ENCODE data around the gene ANKRD40CL. TPM values are rescaled to one million over a fixed set of nuclear protein-coding genes. Genes with fewer than 3 reads are reported as not detected.
A peak's percentile ranks its signal among the peaks of the same experiment; 100 is the strongest.

ANKRD40CL gene
- total RNA-seq, 1 donor from 2014 or later: not detected

DNA sequence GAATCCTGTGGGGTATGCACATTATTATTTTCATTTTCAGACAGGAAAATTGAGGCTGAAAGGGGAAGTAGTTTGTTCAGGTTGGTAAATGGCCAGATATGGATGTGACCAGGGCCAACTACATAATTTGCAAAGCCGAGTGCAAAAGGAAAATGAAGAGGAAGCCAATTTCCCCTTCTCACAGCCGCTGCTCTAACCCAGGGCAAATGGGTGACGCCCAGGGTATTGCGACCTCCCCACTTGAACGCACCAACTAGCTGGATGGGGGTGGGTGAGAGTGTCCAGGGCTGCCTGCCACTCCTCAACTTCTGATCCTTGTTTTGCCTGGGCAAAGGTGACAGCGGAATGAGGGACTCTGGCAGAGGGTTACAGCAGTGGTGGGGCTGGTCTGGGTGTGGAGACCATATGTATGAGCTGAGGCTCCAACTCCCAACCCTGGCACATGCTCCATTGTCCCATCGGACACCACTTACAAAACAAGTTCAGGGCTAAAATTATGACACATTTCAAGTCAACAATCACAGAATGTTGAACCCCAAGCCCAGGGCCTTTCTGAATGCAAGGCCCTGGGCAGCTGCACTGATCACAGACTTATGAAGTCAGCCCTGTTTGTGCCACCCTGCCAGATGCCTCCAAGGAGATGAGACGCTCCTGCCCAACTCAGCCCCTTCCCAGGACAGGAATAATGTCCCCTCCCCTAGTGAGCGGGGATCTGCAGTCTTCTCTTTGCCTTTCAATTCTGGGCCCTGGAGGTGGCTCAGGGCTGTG lies 1.7 kb downstream of the ANKRD40CL start:
- Mint-ChIP-seq H3K36me3 (ENCODE audit: low read depth) (no peaks in the 10 kb centered on the region), H3K27ac (no peak overlapping the region), H3K4me1 (ENCODE audit: low read depth) (peaks cover 4% of the 10 kb centered on the region), H3K4me3 (ENCODE audit: low read depth) (no peak overlapping the region), H3K27me3 (ENCODE audit: low read depth) (peaks cover 33% of the 10 kb centered on the region), H3K9me3 (no peaks in the 10 kb centered on the region)
- DNase-seq (ENCODE audit: low spot score): no peak
- intact Hi-C loops (cut with micrococcal nuclease): no loop called here

DNA sequence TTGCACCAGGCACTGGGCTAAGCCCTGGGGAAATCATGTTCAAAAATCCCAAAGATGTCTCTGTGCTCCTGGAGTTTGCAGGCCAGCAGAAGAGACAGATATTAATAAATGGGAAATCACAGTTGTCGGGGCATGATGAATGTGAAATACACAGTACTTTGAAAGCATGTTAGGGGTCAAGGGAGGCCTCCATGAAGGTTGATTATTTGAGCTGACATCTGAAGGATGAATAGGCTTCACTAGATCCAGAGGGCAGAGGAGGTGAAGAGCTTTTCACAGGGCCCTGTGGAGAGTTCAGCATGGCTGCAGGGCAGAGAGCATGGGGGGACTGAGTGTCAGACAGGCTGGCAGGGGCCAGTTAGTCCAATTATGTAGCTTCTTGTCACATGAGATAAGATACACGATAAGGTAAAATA lies 2.6 kb downstream of the ANKRD40CL start:
- Mint-ChIP-seq H3K9me3 (no peaks in the 10 kb centered on the region), H3K27me3 (ENCODE audit: low read depth) (peaks cover 26% of the 10 kb centered on the region), H3K36me3 (ENCODE audit: low read depth) (no peaks in the 10 kb centered on the region), H3K27ac (no peak overlapping the region), H3K4me1 (ENCODE audit: low read depth) (peaks cover 4% of the 10 kb centered on the region), H3K4me3 (ENCODE audit: low read depth) (no peak overlapping the region)
- no peak for DNase-seq (ENCODE audit: low spot score)
- intact Hi-C loops (cut with micrococcal nuclease): no loop called here

DNA sequence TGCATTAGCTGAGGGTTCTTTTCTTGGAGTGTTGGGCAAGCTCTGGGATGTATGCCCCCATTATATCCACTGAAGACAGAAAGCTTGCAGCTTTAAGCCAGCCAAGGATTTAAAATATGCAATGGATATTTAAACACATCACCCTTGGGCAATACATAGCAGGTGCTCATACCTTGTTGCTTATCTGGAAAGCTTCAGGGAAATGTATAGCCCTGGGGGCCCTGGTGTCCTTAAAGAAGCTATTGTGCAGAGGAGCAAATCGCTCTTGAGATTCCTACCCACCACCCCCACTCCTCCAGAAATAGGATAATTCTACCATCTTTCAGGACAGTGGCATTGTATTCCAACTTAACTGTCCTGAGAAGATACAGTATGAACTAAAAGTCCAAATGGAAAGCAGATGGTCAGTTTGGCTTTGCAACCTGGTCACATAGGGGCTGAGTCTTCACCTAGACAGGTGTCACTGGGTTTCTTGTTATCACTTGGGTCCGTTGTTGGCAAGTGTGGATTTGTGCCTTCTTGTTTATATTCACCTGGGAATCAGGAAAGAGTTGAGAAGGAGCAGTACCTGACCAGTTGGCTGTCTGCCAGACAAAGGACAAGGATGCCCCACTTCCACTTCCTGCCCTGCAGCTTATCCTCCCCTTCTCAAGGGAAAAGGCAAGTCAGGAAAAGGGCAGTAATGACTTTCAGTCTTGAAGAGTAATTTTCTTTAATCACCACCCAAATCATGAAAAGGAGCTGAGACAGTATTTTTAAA lies 3.4 kb downstream of the ANKRD40CL start:
- Mint-ChIP-seq H3K4me3 (ENCODE audit: low read depth) (no peak overlapping the region), H3K27me3 (ENCODE audit: low read depth) (peaks cover 26% of the 10 kb centered on the region), H3K4me1 (ENCODE audit: low read depth) (peaks cover 4% of the 10 kb centered on the region), H3K9me3 (no peaks in the 10 kb centered on the region), H3K27ac (no peak overlapping the region), H3K36me3 (ENCODE audit: low read depth) (no peaks in the 10 kb centered on the region)
- intact Hi-C loops (cut with micrococcal nuclease): no loop called here
- no peak for DNase-seq (ENCODE audit: low spot score)

DNA sequence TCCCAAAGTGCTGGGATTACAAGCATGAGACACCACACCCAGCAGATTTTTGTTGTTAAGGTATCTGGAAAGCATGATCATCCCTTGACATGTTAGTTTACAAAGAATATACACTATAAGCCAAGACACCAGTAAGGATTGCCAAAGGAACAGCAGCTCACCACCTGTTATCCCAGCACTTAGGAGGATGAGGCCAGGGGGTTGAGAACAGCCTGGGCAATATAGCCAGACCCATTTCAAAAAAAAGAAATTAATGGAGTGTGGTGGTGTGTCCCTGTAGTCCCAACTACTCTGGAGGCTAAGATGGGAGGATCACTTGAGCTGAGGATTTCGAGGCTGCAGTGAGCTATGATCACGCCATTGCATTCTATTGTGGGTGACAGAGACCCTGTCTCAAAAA lies 5.1 kb downstream of the ANKRD40CL start:
- Mint-ChIP-seq H3K4me3 (ENCODE audit: low read depth) (no peak overlapping the region), H3K9me3 (no peaks in the 10 kb centered on the region), H3K4me1 (ENCODE audit: low read depth) (peaks cover 4% of the 10 kb centered on the region), H3K36me3 (ENCODE audit: low read depth) (no peaks in the 10 kb centered on the region), H3K27ac (no peak overlapping the region), H3K27me3 (ENCODE audit: low read depth) (peaks cover 23% of the 10 kb centered on the region)
- no peak for DNase-seq (ENCODE audit: low spot score)
- intact Hi-C loops (cut with micrococcal nuclease): no loop called here

DNA sequence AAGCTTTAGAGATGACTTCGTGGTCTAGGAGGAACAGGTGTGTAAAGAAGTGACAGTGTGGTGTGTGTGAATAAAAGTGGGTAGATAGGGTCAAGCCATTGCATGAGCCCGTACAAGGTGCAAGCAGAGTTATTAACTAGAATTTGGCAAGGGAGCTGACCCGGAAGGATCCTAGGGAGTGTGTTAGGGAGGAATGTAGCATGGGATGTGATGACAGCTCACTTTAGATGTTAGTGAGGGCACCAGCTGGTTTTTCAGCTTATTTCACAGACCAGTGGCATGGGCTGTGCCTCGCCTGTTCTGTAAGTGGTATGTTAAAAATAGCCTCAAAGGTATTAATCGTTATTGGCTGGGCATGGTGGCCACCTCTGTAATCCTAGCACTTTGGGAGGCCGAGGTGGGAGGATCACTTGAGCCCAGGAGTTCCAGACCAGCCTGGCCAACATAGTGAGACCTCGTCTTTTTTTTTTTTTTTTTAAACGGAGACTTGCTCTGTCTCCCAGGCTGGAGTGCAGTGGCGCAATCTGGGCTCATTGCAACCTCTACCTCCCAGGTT lies 8.3 kb downstream of the ANKRD40CL start:
- Mint-ChIP-seq H3K9me3 (no peaks in the 10 kb centered on the region), H3K4me3 (ENCODE audit: low read depth) (no peak overlapping the region), H3K27ac (no peak overlapping the region), H3K4me1 (ENCODE audit: low read depth) (peaks cover 4% of the 10 kb centered on the region), H3K36me3 (ENCODE audit: low read depth) (peaks cover 13% of the 10 kb centered on the region), H3K27me3 (ENCODE audit: low read depth) (peaks cover 10% of the 10 kb centered on the region)
- DNase-seq (ENCODE audit: low spot score): no peak
- intact Hi-C loops (cut with micrococcal nuclease): no loop called here

DNA sequence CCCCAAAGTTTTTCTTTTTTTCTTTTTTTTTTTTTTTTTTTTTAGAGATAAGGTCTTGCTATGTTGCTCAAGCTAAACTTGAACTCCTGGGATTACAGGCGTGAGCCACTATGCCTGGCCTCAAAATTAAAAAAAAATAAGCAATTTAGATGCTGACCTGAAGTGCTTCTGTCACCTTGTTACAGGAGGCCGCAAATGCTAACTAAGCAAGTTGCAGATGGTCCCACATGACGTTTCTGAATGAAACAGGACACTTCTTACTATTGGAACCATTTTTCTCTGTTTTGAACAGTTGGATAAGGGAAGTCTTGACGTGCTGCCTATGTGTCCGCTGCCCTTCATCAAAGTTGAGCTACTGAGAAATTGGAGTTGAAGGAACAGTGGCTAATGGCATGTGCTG lies 8.8 kb downstream of the ANKRD40CL start:
- no peak overlapping the region for H3K4me3 Mint-ChIP-seq (ENCODE audit: low read depth)
- H3K27me3 Mint-ChIP-seq (ENCODE audit: low read depth): peaks cover 8% of the 10 kb centered on the region
- H3K36me3 Mint-ChIP-seq (ENCODE audit: low read depth): peaks cover 18% of the 10 kb centered on the region
- no peaks in the 10 kb centered on the region for H3K9me3 Mint-ChIP-seq
- H3K4me1 Mint-ChIP-seq (ENCODE audit: low read depth): peaks cover 4% of the 10 kb centered on the region
- no peak overlapping the region for H3K27ac Mint-ChIP-seq
- no peak for DNase-seq (ENCODE audit: low spot score)
- intact Hi-C loops (cut with micrococcal nuclease): no loop called here

DNA sequence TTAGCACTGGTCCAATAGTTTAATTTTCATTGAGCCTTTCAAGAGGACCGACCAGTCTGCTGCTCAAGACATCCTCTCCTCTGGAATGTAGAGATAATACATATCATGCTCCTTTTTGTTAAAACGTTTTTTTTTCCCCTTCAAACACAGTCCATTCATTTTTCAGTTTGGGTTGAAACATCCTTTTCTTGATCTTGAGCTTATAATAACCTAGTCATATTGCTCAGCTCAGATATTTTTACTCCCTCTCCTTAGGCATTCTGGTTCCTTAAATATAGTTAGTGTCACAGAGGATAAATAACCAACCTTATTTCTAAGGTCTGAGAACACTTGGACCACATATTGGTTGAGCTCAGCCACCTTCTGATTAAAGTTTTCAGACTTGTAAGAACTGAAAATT lies 12.8 kb downstream of the ANKRD40CL start:
- intact Hi-C loops (cut with micrococcal nuclease): no loop called here
- Mint-ChIP-seq H3K9me3 (no peaks in the 10 kb centered on the region), H3K27me3 (ENCODE audit: low read depth) (no peaks in the 10 kb centered on the region), H3K27ac (no peak overlapping the region), H3K4me1 (ENCODE audit: low read depth) (no peaks in the 10 kb centered on the region), H3K4me3 (ENCODE audit: low read depth) (no peak overlapping the region), H3K36me3 (ENCODE audit: low read depth) (peaks cover 46% of the 10 kb centered on the region)
- no peak for DNase-seq (ENCODE audit: low spot score)

DNA sequence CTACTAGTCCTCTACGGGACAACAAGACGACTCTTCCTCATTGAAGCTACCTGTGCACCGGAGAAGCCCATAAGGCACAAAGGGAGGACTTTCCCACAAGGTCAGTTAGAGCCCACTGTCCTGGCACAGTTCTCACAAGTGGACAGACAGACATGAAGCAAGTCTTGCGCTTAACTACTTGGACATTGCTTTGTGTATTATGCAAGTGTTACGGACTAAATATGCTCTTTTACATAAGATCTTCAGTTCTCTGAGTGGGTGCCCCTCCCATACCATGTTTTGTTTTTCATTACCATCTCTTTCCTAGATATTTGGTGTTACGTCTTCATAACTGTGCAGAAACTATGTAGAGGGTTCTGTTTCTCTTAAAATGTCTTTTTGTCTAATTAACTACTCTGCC lies 18.1 kb downstream of the ANKRD40CL start:
- Mint-ChIP-seq H3K27me3 (ENCODE audit: low read depth) (no peaks in the 10 kb centered on the region), H3K4me1 (ENCODE audit: low read depth) (peaks cover 3% of the 10 kb centered on the region), H3K36me3 (ENCODE audit: low read depth) (peaks cover 80% of the 10 kb centered on the region), H3K27ac (no peak overlapping the region), H3K9me3 (no peaks in the 10 kb centered on the region), H3K4me3 (ENCODE audit: low read depth) (no peak overlapping the region)
- no peak for DNase-seq (ENCODE audit: low spot score)
- intact Hi-C loops (cut with micrococcal nuclease): no loop called here

DNA sequence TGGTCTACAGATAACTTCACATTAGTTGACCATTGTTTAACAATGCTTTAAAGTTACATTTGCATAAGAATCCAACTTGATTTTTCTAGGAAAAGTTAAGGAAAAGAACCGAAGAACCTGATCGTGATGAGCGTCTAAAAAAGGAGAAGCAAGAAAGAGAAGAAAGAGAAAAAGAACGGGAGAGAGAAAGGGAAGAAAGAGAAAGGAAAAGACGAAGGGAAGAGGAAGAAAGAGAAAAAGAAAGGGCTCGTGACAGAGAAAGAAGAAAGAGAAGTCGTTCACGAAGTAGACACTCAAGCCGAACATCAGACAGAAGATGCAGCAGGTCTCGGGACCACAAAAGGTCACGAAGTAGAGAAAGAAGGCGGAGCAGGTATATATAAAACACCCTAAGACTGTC lies 21.7 kb downstream of the ANKRD40CL start:
- intact Hi-C loops (cut with micrococcal nuclease): no loop called here
- Mint-ChIP-seq H3K27ac (no peak overlapping the region), H3K4me1 (ENCODE audit: low read depth) (peaks cover 3% of the 10 kb centered on the region), H3K4me3 (ENCODE audit: low read depth) (no peak overlapping the region), H3K9me3 (no peaks in the 10 kb centered on the region), H3K27me3 (ENCODE audit: low read depth) (no peaks in the 10 kb centered on the region), H3K36me3 (ENCODE audit: low read depth) (peaks cover 87% of the 10 kb centered on the region)
- DNase-seq (ENCODE audit: low spot score): no peak

DNA sequence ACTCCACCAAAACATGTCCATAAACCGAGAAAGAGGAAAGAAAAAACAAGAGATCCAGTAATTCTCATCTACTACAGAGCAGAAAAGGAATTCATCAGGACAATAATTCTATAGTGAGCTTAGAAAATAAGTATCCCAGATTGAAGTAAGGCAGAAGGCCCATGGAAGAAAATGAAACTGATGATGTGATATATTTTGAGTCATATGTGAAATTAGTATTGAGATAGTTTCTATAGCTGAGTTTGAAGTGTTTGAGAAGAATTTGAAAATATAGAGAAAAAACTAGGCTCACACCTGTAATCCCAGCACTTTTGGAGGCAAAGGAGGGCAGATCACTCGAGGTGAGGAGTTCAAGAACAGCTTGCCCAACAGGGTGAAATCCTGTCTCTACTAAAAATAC lies 28.2 kb downstream of the ANKRD40CL start:
- no peak for DNase-seq (ENCODE audit: low spot score)
- intact Hi-C loops (cut with micrococcal nuclease): no loop called here
- peaks cover 30% of the 10 kb centered on the region for H3K4me1 Mint-ChIP-seq (ENCODE audit: low read depth)
- H3K27ac Mint-ChIP-seq: no peak overlapping the region
- no peak overlapping the region for H3K4me3 Mint-ChIP-seq (ENCODE audit: low read depth)
- no peaks in the 10 kb centered on the region for H3K27me3 Mint-ChIP-seq (ENCODE audit: low read depth)
- peaks cover 79% of the 10 kb centered on the region for H3K36me3 Mint-ChIP-seq (ENCODE audit: low read depth)
- H3K9me3 Mint-ChIP-seq: no peaks in the 10 kb centered on the region

DNA sequence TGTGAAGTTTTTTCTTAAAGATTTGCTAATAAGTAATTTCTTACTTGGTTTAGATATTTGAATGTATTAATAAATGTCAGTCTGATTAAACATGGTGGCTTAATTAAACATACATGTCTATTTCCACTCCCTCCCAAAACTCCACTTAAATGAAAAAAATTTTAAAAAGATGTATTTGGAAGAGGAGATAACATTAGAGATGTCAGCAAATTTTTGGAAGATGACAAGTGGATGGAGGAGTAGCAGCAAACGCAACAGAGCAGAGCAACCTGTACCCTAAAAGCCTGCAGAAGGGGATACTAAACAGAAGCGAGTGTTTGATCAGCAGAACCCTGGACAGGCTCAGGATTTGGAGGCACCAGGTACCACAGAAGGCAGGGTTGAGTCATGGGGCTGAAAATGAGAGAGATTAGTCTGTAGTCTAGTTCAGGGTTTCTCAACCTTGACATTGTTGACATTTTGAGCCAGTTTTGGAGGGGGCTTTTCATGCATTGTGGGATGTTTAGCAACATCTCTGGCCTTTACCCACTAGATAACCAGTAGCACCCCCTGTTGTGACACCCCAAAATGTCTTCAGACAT lies 30.1 kb downstream of the ANKRD40CL start:
- no peak for DNase-seq (ENCODE audit: low spot score)

DNA sequence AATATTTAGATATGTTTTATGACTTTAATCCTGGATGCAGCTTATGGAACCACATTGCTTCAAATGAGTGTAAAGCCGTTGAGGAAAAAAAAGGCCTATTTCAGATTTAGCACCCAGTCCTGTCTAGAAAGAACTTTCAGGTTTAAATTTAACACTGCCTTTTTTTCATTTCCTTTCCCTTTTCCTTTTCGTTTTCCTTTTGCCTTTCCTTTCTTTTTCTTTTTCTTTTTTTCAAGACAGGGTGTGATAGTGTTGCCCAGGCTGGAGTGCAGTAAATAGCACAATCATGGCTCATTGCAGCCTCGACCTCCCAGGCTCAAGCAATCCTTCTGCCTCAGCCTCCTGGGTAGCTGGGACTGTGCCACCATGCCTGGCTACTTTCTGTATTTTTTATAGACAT lies 32.0 kb downstream of the ANKRD40CL start:
- DNase-seq (ENCODE audit: low spot score): no peak
- Mint-ChIP-seq H3K36me3 (ENCODE audit: low read depth) (peaks cover 57% of the 10 kb centered on the region), H3K9me3 (no peaks in the 10 kb centered on the region), H3K4me1 (ENCODE audit: low read depth) (peaks cover 40% of the 10 kb centered on the region), H3K27ac (no peak overlapping the region), H3K4me3 (ENCODE audit: low read depth) (no peak overlapping the region), H3K27me3 (ENCODE audit: low read depth) (no peaks in the 10 kb centered on the region)
- intact Hi-C loops (cut with micrococcal nuclease): no loop called here

More for the DNA sequence above, 30.1 kb downstream of the ANKRD40CL start:
- no peaks in the 10 kb centered on the region for H3K9me3 Mint-ChIP-seq
- peaks cover 67% of the 10 kb centered on the region for H3K36me3 Mint-ChIP-seq (ENCODE audit: low read depth)
- no peak overlapping the region for H3K4me3 Mint-ChIP-seq (ENCODE audit: low read depth)
- intact Hi-C loops (cut with micrococcal nuclease): no loop called here
- H3K27me3 Mint-ChIP-seq (ENCODE audit: low read depth): no peaks in the 10 kb centered on the region
- H3K4me1 Mint-ChIP-seq (ENCODE audit: low read depth): peaks cover 32% of the 10 kb centered on the region
- peak overlapping the region; percentile 45 for H3K27ac Mint-ChIP-seq
